SK-N-SH (cell line): ENCODE results near the gene PPP1R16B.

ENCODE experiments used
- CTCF ChIP-seq: fragments of 200-600 bp; sonication (generic); IDR thresholded peaks from 2 replicates; pipeline ENCODE4 v1.6.1; 2017; ENCODE audit warnings: antibody characterized with exemption, mild to moderate bottlenecking, moderate library complexity
- EZH2phosphoT487 ChIP-seq: fragments of 200-600 bp; sonication (generic); IDR thresholded peaks from 2 replicates; pipeline ENCODE4 v1.6.1; 2017; ENCODE audit warnings: low read depth, mixed run types, mild to moderate bottlenecking, antibody characterized with exemption, moderate library complexity, borderline replicate concordance
- FOSL2 ChIP-seq: IDR thresholded peaks from 2 replicates; pipeline ENCODE4 v1.4.0; 2012; ENCODE audit warnings: low read depth, mild to moderate bottlenecking, moderate library complexity, borderline replicate concordance
- MAX ChIP-seq: IDR thresholded peaks from 2 replicates; pipeline ENCODE4 v1.4.0; 2012; ENCODE audit warnings: low read depth
- RCOR1 ChIP-seq: fragments of 150-350 bp; IDR thresholded peaks from 2 replicates; pipeline ENCODE4 v1.6.1; 2017; ENCODE audit warnings: antibody characterized with exemption, low read length
- RFX5 ChIP-seq: IDR thresholded peaks from 2 replicates; pipeline ENCODE4 v1.6.1; 2012; ENCODE audit warnings: mild to moderate bottlenecking, improper control_type of control experiment, low read length
- TAF1 ChIP-seq: IDR thresholded peaks from 2 replicates; pipeline ENCODE4 v1.6.1; 2012; ENCODE audit warnings: low read depth, mild to moderate bottlenecking, low read length, moderate library complexity, borderline replicate concordance
- USF2 ChIP-seq: fragments of 150-350 bp; IDR thresholded peaks from 2 replicates; pipeline ENCODE4 v1.6.1; 2017; ENCODE audit warnings: antibody characterized with exemption, low read length, low read depth, borderline replicate concordance
- YY1 ChIP-seq: IDR thresholded peaks from 2 replicates; pipeline ENCODE4 v1.4.0; 2012; ENCODE audit warnings: low read depth, mild to moderate bottlenecking

- no peak for TF ChIP-seq CTCF
- TF ChIP-seq MAX: no peak
- TF ChIP-seq FOSL2: no peak
- TF ChIP-seq RFX5: no peak
- no peak for TF ChIP-seq YY1
- TF ChIP-seq USF2: no peak
- no peak for TF ChIP-seq TAF1
- no peak for TF ChIP-seq EZH2phosphoT487
- no peak for TF ChIP-seq RCOR1
These were observed 66.5 kb downstream of the PPP1R16B start for GRCh38 chr20:38872036-38872435.
